Aorta (tissue), 5 donors: ENCODE results near the gene VEGFA. TPM values are rescaled to one million over a fixed set of nuclear protein-coding genes. Genes with fewer than 3 reads are reported as not detected.
A peak's percentile ranks its signal among the peaks of the same experiment; 100 is the strongest.

Experiments used
- ATAC-seq: fragments of 200-7000 bp; cut with Tn5 transposase; one replicate; pipeline ENCODE4 v1.9.1; 2022; ENCODE audit warnings: moderate library complexity; ENCODE audit not compliant: low FRiP score
- DNase-seq, 2 donors: peaks; one replicate each; pipeline ENCODE4 v3.0.0-alpha.2; 2020
- H3K27ac ChIP-seq, 2 donors: one replicate each; pipeline ENCODE4 v1.5.1; 2013; ENCODE audit warnings: low read length in 2 of 2, mild to moderate bottlenecking in 2 of 2, moderate library complexity in 2 of 2, control low read depth in 1 of 2, inconsistent platforms in 1 of 2, low read depth in 1 of 2
- H3K27me3 ChIP-seq, 2 donors: one replicate each; pipeline ENCODE4 v1.6.1; 2013; ENCODE audit warnings: control low read depth in 1 of 2, low read length in 1 of 2, mild to moderate bottlenecking in 1 of 2, moderate library complexity in 1 of 2; ENCODE audit not compliant: insufficient read depth in 2 of 2, control insufficient read depth in 1 of 2
- H3K36me3 ChIP-seq, 2 donors: one replicate each; pipeline ENCODE4 v1.6.1; 2013; ENCODE audit warnings: control low read depth in 1 of 2, low read length in 1 of 2, mild to moderate bottlenecking in 1 of 2; ENCODE audit not compliant: insufficient read depth in 2 of 2, control insufficient read depth in 1 of 2
- H3K4me1 ChIP-seq, 2 donors: one replicate each; pipeline ENCODE4 v1.6.1; 2013; ENCODE audit warnings: low read length in 2 of 2, control low read depth in 1 of 2, mild to moderate bottlenecking in 1 of 2, moderate library complexity in 1 of 2; ENCODE audit not compliant: insufficient read depth in 2 of 2, control insufficient read depth in 1 of 2
- H3K4me3 ChIP-seq, 2 donors: one replicate each; pipeline ENCODE4 v1.5.1; 2013; ENCODE audit warnings: low read length in 2 of 2, control low read depth in 1 of 2, mild to moderate bottlenecking in 1 of 2
- H3K9me3 ChIP-seq: one replicate; pipeline ENCODE4 v1.6.1; 2013; ENCODE audit warnings: mild to moderate bottlenecking, low read length; ENCODE audit not compliant: control insufficient read depth
- WGBS, 2 donors: extraction: QIAGEN DNeasy Blood & Tissue Kit; methylation state at CpG; one replicate each; pipeline ENCODE4 v1.1.7; 2013; 5-methylcytosine and 5-hydroxymethylcytosine counted together
- intact Hi-C, 2 donors: fragments of 100-400 bp; cut with DNase I; formaldehyde crosslinking; loops; one replicate each; pipeline versions ENCODE4 v1.14.2 to v1.15.0; 2022
- polyA plus RNA-seq, 2 donors: library from polyadenylated mRNA; stranded (reverse); fragments of 200-250 nt; gene quantifications; one replicate each; pipeline ENCODE4 v1.2.3, GENCODE V29; 2013
- total RNA-seq, 2 donors: library from RNA; stranded (reverse); fragmentation: NEBNext Ultra II Directional; extraction: Animal tissue kit (Norgen Biotek cat#: 25700); gene quantifications; one replicate each; pipeline ENCODE4 v1.2.1, GENCODE V29; 2021
- donor health status: healthy with polysubstance abuse.
- donor health status: Bipolar disorder and iron deficiency.
- donor health status: DM: no; HTN: no; CAD: no.
- donor health status: DM: no; HTN: no; CAD: no.
- donor health status: DM: yes; HTN: yes; CAD: no.

VEGFA gene
- total and polyA plus RNA-seq, 4 donors, result 7.6 to 247 (median 57.6) TPM

DNA sequence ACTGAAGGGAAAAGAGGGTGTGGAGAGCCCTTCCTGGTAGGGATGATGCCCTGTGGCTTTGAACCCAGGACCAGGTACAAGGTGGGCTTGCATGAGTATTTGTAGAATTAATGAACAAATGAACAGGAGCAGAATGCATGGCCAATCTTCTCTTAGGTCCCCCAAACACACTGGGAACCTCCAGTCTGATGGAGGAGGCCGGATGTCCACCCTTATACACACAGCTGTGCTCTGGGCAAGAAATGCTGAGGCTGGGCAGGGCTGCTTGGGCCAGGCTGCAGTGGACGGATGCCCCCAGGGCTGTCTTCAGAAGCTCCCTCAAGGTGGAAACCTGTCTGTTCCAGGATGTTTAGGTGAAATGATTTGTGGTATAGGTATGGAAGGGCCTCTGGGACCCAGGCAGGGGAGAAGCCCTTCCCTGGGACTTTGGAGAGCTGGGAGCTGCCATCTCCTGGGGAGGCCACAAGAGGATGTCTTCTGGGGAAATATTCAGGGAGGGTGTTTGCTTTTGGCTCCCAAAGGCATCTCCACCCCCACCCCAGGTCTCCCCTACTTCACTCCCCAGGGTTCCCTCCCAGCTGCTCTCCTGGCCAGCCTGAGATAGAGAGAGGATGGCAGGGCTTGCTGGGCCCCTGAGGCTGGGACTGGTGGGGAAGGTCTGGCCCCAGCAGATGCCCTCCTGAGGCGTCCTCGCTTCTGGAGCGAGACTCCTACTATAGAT lies 23.3 kb downstream of the VEGFA start:
- H3K4me1 ChIP-seq, result no peaks in the 10 kb centered on the region
- H3K27ac ChIP-seq, result no peak overlapping the region
- no peaks in the 10 kb centered on the region for H3K9me3 ChIP-seq
- no peaks in the 10 kb centered on the region for H3K27me3 ChIP-seq
- intact Hi-C loops, result no loop called here
- no peak for DNase-seq
- no peak overlapping the region for H3K4me3 ChIP-seq
- no peaks in the 10 kb centered on the region for H3K36me3 ChIP-seq
- no peak for ATAC-seq
- 92 to 95% methylated on average over 5 of the region's 5 CpGs for WGBS, 2 donors

DNA sequence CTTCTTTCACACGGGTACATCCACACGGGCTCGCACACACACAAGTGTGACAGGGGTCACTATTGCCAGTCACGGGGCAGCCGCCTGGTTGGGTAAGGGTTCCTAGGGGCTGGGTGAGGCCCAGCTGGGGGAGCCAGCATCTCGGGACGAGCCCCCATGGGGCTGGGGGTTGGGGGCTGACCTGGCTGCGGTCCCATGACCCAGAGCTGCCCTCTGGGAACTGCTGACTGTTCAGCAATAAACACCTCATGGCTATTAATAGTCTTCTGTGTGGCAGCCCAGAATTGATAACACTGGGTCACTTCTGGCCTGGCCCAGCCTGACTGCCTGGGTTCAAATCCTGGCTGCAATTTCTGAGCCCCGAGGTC lies 23.8 kb downstream of the VEGFA start:
- 71 to 78% methylated on average over 9 of the region's 9 CpGs for WGBS, 2 donors
- no peak overlapping the region for H3K27ac ChIP-seq
- no peak overlapping the region for H3K4me3 ChIP-seq
- intact Hi-C loops, result no loop called here
- no peaks in the 10 kb centered on the region for H3K4me1 ChIP-seq
- H3K27me3 ChIP-seq, result no peaks in the 10 kb centered on the region
- no peaks in the 10 kb centered on the region for H3K9me3 ChIP-seq
- DNase-seq, result peak in 1 of 2 donors; percentile 19
- no peak for ATAC-seq
- no peaks in the 10 kb centered on the region for H3K36me3 ChIP-seq

DNA sequence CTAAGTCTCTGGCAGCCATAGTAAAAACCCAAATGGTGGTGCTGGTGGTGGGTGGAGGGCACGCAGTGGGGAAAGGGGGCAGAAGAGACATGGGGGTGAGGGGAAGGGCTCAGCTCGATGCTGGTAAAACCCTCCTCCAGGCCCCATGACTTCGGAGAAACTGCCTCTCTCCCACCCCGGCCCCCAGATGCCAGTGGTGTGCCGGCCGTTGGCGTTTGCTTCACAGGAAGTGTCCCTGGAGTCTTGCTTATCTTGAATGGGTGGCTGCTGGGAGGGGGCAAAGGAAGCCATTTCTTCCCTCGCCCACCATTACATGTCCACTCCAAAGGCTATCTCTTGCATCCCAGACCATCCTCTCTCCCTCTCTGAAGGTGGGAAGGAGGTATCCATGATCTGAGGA lies 25.4 kb downstream of the VEGFA start:
- Histone ChIP-seq H3K4me1 (no peaks in the 10 kb centered on the region), H3K4me3 (no peak overlapping the region), H3K36me3 (no peaks in the 10 kb centered on the region), H3K27ac (no peak overlapping the region), H3K27me3 (no peaks in the 10 kb centered on the region), H3K9me3 (no peaks in the 10 kb centered on the region)
- DNase-seq, result peak in 1 of 2 donors; percentile 48
- 90 to 91% methylated on average over 8 of the region's 8 CpGs for WGBS, 2 donors
- intact Hi-C loops, result no loop called here
- ATAC-seq, result no peak

DNA sequence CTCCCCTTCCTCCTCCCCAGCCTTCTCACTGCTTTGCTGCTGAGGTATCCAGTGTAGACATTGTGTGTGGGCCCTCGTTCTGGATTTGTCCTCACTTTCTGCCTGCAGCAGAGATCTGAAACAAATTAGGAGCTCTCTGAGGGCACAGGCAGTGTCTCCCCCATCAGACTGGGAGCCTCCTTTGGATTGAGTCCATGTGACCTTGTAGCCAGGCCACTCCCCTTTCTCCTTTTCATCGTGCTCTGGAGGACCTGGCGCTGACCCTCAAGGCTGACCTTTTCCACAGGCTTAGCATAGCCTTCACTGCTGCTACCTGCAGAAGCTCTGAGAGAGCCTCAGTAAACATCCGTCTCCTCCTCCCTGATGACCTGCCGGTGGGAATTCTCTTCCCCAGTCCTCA lies 26.2 kb downstream of the VEGFA start:
- Histone ChIP-seq H3K4me1 (no peaks in the 10 kb centered on the region), H3K27ac (no peak overlapping the region), H3K9me3 (no peaks in the 10 kb centered on the region), H3K4me3 (no peak overlapping the region), H3K27me3 (no peaks in the 10 kb centered on the region), H3K36me3 (no peaks in the 10 kb centered on the region)
- intact Hi-C loops, result no loop called here
- DNase-seq (no peak), ATAC-seq (no peak)
- 83 to 84% methylated on average over 5 of the region's 5 CpGs for WGBS, 2 donors

DNA sequence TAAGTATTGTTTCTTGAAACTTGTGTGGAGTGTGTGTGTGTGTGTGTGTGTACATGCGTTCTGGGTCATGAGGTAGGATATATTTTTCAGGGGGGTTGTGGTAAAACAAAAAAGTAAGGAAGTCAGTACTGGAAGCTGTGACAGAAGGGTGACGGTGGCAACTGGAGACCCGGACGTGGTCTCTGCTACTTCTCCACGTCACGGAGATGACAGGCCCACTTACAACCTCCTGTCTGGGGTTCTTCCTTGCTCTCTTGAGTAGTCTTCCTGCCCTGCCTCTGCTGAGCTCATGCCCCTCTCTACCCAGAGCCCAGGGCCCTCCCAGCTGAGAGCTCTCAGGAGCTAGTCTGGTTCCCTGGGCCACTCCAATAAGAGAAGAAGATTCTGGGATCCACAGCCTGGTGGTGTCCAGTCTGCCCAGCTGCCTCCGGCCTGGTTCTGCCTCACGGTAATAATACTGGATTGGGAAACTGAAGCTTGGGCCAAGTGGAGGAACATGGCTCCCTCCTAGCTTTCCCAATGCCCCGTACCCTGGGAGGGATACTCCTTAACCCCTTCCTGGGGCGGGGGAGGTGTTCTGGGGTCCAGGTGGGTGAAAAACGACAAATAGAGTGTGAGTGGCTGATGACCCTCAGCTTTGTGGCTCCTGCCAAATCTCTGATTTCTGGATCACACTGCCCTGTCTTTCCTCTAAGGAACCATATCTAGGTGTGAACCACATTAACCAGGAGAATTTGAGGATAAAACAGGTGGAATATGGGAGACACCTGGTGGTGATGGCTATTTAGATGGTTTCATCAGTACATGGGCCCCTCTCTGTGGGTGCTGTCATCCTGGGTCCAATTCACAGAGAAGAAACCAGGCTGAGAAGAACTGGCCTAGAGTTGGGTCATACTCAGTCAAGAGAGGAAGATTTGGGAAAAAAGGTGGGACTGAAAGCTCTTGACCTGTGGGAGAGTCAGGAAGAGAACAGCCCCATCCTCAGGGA lies 27.2 kb downstream of the VEGFA start:
- DNase-seq (peak in 1 of 2 donors; percentile 9), ATAC-seq (no peak)
- H3K27me3 ChIP-seq, result no peaks in the 10 kb centered on the region
- no peak overlapping the region for H3K4me3 ChIP-seq
- no peaks in the 10 kb centered on the region for H3K4me1 ChIP-seq
- no peak overlapping the region for H3K27ac ChIP-seq
- intact Hi-C loops, result no loop called here
- WGBS, 2 donors, result 92 to 95% methylated on average over 11 of the region's 11 CpGs
- H3K9me3 ChIP-seq, result no peaks in the 10 kb centered on the region
- H3K36me3 ChIP-seq, result no peaks in the 10 kb centered on the region

DNA sequence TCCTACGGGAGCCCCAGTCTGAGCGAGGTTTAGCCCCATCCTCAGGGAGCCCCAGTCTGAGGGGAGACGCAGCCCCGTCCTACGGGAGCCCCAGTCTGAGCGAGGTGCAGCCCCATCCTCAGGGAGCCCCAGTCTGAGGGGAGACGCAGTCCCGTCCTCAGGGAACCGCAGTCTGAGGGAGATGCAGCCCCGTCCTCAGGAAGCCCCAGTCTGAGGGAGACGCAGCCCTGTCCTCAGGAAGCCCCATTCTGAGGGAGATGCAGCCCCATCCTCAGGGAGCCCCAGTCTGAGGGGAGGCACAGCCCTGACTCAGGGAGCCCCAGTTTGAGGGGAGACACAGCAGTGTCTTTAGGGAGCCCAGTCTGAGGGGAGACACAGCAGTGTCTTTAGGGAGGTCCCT lies 27.9 kb downstream of the VEGFA start:
- WGBS, 2 donors, result 97 to 98% methylated on average over 11 of the region's 11 CpGs
- no peak overlapping the region for H3K4me3 ChIP-seq
- H3K9me3 ChIP-seq, result no peaks in the 10 kb centered on the region
- no peak for ATAC-seq
- DNase-seq, result peak in 1 of 2 donors; percentile 37
- intact Hi-C loops, result no loop called here
- no peaks in the 10 kb centered on the region for H3K4me1 ChIP-seq
- no peak overlapping the region for H3K27ac ChIP-seq
- H3K27me3 ChIP-seq, result no peaks in the 10 kb centered on the region
- no peaks in the 10 kb centered on the region for H3K36me3 ChIP-seq

DNA sequence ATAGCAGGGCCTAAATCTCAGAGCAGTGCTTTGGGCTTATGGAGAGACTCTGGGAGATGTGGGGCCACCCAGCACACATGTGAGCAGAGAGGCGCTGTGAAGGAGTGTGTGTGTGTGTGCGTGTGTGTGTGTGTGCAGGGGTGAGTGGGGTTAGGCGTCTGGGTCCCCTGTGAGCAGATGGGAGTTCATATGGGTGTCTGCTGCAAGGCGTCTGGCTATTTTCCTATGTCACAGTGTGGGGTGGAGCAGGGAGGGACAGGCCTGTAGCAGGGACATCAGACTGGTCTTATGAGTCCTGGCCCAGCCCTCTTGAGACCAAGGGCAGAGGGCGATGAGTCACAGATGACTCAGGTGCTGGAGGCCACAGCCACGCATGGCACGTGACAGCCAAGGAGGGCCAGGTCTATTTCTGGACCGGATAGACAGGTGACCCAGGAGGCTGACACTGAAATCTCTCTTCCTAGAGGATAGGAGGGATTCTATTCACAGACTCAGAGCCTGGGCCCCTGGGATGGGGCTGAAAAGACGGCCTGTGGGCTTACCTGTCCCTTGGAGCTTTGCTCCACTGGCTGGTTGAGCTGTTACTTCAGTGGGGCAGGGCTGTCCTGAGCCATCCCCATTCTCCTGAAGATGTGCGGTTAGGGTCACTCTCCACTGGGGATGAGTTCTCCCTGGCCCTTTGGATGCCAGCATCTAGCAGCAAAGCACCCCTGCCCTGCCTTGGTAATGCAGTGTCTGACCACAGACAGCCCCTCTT lies 28.9 kb downstream of the VEGFA start:
- Histone ChIP-seq H3K4me1 (no peaks in the 10 kb centered on the region), H3K9me3 (no peaks in the 10 kb centered on the region), H3K27me3 (no peaks in the 10 kb centered on the region), H3K36me3 (no peaks in the 10 kb centered on the region), H3K27ac (no peak overlapping the region), H3K4me3 (no peak overlapping the region)
- WGBS, 2 donors, result 72 to 81% methylated on average over 10 of the region's 10 CpGs
- DNase-seq, result peak; percentile 71 to 74
- no peak for ATAC-seq
- intact Hi-C loops, result no loop called here

DNA sequence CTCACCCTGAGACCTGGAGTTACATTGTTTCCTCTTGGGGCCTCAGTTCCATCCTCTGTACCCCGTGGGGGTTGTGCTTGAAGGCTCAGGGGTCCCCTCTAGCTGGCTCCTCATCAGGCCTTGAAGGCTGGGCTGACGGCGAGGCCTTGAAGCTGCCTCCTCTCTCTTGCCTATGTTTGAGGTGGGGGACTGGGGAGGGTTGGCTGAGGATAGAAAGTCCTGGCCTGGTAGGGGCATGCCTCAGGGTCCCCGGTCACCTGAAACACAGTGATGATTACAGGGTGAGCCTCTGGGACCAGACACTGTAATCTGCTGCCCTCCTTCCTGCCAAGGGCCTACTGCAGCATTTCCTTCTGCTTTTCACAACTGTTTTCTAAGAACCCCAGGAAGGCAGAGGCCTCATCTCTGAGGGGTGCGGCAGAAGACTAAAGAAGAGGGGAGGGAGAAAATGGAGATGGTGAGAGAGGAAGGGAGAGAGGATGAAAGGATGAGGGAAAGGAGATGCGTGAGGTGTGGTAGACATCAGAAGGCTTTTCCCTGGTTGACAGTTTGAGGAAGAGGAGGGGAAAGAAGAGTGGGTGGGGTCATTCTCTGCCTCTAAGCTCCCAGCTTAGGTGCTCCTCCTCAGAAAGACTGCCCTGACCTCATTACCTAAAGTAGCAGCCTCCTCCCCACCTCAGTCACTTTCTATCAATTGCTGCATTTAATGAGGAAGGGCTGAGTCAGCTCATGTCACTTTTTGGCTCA lies 29.7 kb downstream of the VEGFA start:
- no peak overlapping the region for H3K27ac ChIP-seq
- H3K9me3 ChIP-seq, result no peaks in the 10 kb centered on the region
- no peaks in the 10 kb centered on the region for H3K27me3 ChIP-seq
- H3K36me3 ChIP-seq, result no peaks in the 10 kb centered on the region
- no peak overlapping the region for H3K4me3 ChIP-seq
- DNase-seq, result peak in 1 of 2 donors; percentile 38
- intact Hi-C loops, result no loop called here
- no peaks in the 10 kb centered on the region for H3K4me1 ChIP-seq
- WGBS, 2 donors, result 91 to 96% methylated on average over 6 of the region's 6 CpGs
- ATAC-seq, result no peak
